ENCODE results near the gene LTBP3.

GRCh38 chr11:65538915-65539743, 19.0 kb downstream of the LTBP3 start:
- TF ChIP-seq, protein P1, sequence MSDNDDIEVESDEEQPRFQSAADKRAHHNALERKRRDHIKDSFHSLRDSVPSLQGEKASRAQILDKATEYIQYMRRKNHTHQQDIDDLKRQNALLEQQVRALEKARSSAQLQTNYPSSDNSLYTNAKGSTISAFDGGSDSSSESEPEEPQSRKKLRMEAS (IDR thresholded peaks at IDR 0.05): no peak
- TF ChIP-seq, protein P2, sequence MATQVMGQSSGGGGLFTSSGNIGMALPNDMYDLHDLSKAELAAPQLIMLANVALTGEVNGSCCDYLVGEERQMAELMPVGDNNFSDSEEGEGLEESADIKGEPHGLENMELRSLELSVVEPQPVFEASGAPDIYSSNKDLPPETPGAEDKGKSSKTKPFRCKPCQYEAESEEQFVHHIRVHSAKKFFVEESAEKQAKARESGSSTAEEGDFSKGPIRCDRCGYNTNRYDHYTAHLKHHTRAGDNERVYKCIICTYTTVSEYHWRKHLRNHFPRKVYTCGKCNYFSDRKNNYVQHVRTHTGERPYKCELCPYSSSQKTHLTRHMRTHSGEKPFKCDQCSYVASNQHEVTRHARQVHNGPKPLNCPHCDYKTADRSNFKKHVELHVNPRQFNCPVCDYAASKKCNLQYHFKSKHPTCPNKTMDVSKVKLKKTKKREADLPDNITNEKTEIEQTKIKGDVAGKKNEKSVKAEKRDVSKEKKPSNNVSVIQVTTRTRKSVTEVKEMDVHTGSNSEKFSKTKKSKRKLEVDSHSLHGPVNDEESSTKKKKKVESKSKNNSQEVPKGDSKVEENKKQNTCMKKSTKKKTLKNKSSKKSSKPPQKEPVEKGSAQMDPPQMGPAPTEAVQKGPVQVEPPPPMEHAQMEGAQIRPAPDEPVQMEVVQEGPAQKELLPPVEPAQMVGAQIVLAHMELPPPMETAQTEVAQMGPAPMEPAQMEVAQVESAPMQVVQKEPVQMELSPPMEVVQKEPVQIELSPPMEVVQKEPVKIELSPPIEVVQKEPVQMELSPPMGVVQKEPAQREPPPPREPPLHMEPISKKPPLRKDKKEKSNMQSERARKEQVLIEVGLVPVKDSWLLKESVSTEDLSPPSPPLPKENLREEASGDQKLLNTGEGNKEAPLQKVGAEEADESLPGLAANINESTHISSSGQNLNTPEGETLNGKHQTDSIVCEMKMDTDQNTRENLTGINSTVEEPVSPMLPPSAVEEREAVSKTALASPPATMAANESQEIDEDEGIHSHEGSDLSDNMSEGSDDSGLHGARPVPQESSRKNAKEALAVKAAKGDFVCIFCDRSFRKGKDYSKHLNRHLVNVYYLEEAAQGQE (IDR thresholded peaks at IDR 0.05): no peak

Measured in liver (tissue), 1 donor.